D721Med (cell line): Measurements from ENCODE around the gene ELP1.
"Not testable (repeated sequence)": the region's sequence is repeated elsewhere in the genome, so short reads cannot be mapped to it uniquely, and the experiment has no call there.

Source experiments
- DNase-seq: peaks from one replicate; pipeline ENCODE4 v3.0.0; 2011; ENCODE audit warnings: low spot score; ENCODE audit not compliant: insufficient read length
- FAIRE-seq: peaks from 2 replicates; lab custom pipeline; 2011; peaks lifted over from hg19 to GRCh38; lab: Jason Lieb, UNC
- TF ChIP-seq, protein P1 (sequence below): IDR thresholded peaks from 2 replicates; pipeline ENCODE4 v1.5.1; 2012; ENCODE audit warnings: mild to moderate bottlenecking, control low read depth; ENCODE audit not compliant: insufficient read depth; ENCODE audit errors: missing control alignments

ELP1 gene

DNA sequence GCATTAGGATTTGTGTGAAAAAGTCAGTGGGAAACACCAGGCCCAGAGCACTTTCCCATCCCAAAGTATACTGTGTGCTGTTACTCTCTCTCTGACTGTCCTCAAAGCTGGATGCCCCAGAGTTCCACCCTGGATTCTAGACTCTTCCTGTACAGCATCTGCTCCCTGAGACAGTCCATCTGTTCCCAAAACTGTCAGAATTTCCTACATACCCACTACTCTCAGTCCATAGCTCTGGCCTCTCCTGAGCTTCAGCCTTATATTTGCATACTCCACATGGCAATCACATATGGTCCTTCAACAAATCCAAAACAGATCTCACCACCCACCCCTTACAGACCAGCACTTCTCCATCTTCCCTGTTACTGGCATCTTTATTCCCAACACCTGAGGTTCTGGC, 9.5 kb downstream of the ELP1 start:
- TF ChIP-seq, protein P1, sequence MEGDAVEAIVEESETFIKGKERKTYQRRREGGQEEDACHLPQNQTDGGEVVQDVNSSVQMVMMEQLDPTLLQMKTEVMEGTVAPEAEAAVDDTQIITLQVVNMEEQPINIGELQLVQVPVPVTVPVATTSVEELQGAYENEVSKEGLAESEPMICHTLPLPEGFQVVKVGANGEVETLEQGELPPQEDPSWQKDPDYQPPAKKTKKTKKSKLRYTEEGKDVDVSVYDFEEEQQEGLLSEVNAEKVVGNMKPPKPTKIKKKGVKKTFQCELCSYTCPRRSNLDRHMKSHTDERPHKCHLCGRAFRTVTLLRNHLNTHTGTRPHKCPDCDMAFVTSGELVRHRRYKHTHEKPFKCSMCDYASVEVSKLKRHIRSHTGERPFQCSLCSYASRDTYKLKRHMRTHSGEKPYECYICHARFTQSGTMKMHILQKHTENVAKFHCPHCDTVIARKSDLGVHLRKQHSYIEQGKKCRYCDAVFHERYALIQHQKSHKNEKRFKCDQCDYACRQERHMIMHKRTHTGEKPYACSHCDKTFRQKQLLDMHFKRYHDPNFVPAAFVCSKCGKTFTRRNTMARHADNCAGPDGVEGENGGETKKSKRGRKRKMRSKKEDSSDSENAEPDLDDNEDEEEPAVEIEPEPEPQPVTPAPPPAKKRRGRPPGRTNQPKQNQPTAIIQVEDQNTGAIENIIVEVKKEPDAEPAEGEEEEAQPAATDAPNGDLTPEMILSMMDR = no peak
- no peak for FAIRE-seq
- DNase-seq = no peak

DNA sequence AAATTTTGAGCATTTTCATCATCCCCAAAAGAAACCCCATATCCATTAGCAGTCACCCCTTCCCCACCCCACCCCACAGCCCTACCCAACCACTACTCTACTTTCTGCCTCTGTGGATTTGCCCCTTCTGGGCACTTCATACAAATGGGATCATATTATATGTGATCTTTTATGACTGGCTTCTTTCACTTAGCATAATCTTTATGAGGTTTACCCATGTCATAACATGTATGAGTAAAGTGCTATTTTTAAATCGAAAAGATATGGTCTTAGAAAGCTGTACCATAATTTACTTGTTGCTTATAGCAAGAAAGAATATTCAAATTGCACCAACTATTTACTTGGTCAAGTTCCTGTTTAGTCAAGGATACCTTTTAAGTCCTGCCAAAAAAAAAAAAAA, 12.7 kb downstream of the ELP1 start:
- TF ChIP-seq, protein P1 = no peak
- FAIRE-seq (no peak), DNase-seq (no peak)

GRCh38 chr9:108920401-108920800, 13.5 kb downstream of the ELP1 start:
- not testable (repeated sequence) for DNase-seq, FAIRE-seq

- FAIRE-seq (no peak), DNase-seq (no peak)
- TF ChIP-seq, protein P1 = no peak
Measured at GRCh38 chr9:108919517-108919916, 14.4 kb downstream of the ELP1 start.

DNA sequence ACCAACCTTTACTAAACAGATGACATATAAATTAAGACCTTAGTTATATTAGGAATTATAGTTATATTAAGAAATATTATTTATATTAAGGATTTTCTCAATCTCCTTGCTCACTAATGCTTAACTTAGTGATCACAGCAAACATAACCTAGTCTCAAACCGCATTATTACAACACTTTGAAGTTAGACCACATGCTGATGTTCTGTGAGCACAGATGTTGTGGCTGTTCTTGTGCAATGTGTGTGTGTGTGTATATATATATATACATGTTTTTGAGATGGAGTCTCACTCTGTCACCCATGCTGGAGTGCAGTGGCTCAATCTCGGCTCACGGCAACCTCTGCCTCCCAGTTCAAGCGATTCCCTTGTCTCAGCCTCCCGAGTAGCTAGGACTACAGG, 20.5 kb downstream of the ELP1 start:
- TF ChIP-seq, protein P1 = no peak
- DNase-seq (no peak), FAIRE-seq (no peak)

DNA sequence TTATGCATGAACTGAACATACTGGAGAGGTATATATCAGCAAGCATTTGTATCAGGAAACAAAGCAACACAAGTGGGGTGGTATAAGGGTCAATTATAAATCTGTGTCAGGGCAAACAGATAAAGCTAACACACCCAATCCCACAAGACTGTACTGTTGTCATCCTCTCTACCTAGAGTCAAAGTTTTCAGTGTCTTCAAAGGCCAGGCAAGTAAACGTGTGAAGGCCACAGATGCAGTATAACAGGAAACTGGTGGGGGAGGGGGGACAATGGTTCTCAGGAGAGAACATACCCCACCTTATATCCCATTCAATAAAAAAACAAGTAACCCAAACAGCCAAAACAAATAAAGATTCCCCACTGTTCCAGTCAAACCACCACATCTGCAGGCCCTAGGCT, 22.1 kb downstream of the ELP1 start:
- FAIRE-seq (no peak), DNase-seq (no peak)
- TF ChIP-seq, protein P1 = no peak

DNA sequence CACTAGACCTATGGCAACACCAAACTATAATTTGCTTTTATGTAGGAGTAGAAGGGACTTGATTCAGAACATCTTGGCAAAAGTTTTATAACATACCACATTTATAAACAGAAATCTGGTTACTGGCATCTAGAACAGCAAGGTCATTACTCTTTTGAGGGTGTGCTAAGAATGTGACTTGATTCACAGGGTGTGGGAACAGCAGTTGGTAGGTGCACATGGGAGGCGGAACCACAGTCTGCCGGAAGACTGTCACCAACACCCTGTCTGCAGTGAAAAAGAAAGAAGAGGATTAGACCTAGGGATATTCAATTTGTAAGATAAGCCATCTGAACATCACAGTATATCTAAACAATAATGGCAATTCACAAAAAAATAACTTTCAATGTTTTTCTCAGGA, 23.0 kb downstream of the ELP1 start:
- FAIRE-seq (no peak), DNase-seq (no peak)
- TF ChIP-seq, protein P1 = no peak

- TF ChIP-seq, protein P1 = no peak
- FAIRE-seq (no peak), DNase-seq (no peak)
Measured at GRCh38 chr9:108910402-108910801, 23.5 kb downstream of the ELP1 start.
